Suppressor macrophage treated with lipopolysaccharide for 4 hours (primary cell): Measurements from ENCODE around the gene SLFNL1.
A peak's percentile ranks its signal among the peaks of the same experiment; 100 is the strongest.

Experiments
- DNase-seq: peaks from one replicate; pipeline ENCODE4 v3.0.0-alpha.2; 2020

Gene SLFNL1

DNA sequence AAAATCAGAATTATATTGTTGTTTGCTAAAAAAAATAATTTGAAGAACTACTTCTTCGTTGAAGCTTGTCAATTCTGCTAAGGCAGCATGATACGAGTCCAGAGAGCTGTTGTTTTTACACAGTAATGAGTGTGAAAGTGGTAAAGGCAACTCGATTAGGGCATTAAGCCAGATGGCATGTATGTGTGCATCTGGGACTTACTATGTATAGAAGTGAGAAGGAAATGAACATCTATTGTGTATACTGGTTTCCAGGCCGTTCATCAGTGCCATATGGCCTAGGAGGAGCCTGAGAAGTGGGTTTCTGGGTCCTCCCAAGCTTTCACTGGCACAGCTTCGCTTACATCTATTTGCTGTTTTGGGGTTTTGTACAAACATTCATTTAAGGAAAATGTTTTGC is 36.4 kb downstream of the SLFNL1 start:
- DNase-seq, result no peak

DNA sequence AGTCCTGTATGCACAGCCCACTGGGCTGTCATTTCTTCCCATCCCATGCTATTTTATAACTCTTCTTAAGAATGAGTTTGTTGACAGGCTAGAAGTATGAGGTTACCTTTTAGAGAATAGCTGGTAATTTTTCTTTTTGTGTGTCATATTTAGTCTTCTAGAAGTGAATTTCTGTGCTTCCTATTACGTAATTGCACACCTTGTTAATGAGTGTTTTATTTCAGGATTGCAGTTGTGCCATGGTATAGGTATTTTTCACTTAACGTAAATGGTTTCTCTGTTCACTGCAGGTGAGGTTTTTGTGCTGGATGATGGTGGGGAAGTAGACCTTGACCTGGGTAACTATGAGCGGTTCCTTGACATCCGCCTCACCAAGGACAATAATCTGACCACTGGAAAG is 37.0 kb downstream of the SLFNL1 start:
- no peak for DNase-seq

DNA sequence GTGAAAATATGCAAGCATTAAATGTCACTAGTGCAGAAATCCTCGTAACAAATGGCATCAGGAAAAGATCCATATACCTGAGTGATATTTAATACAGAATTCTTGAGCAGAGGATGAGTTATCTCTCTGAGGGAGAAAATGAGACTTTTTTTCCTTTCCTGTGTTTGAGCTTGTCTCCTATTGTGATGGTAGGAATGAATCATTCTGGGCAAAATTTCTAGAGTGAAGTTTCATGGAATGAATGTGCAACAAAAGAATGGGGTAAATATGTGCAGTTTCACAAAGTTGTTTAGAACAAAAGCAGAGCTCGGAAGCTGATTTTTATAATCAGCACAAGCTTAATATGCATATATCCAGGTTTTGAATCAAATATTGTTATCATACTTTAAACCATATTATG is 37.5 kb downstream of the SLFNL1 start:
- DNase-seq, result no peak

DNA sequence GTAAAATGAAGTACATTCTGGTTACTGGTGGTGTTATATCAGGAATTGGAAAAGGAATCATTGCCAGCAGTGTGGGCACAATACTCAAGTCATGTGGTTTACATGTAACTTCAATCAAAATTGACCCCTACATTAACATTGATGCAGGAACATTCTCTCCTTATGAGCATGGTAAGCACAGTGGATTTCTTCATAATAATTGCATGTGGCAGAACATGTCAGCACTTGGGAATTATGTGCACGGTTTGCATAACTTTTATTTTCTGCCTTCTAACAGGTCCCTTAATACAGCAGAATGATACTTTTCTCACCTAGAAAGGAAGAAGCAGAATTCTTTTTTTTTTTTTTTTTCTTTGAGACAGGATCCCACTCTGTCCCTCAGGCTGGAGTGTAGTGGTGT is 38.2 kb downstream of the SLFNL1 start:
- no peak for DNase-seq

DNA sequence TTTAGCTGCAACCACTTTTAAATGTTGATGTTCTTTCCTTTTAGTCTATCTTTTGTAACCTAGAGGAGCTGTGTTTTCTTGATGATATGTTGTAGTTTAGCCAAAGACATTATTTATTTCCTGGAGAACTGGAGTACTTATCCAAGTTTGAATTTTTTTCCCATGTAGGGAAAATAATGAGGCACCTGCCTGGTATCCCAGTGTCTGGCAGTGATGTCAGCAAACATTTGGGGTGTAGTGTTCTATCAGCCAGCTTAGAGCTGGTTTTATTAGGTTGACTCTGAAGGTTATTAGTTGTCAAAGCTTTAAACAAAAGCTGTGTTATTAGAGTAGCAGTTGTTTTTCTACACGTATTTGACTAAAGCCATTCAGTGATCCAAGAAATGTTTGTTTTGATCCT is 38.8 kb downstream of the SLFNL1 start:
- DNase-seq, result no peak

DNA sequence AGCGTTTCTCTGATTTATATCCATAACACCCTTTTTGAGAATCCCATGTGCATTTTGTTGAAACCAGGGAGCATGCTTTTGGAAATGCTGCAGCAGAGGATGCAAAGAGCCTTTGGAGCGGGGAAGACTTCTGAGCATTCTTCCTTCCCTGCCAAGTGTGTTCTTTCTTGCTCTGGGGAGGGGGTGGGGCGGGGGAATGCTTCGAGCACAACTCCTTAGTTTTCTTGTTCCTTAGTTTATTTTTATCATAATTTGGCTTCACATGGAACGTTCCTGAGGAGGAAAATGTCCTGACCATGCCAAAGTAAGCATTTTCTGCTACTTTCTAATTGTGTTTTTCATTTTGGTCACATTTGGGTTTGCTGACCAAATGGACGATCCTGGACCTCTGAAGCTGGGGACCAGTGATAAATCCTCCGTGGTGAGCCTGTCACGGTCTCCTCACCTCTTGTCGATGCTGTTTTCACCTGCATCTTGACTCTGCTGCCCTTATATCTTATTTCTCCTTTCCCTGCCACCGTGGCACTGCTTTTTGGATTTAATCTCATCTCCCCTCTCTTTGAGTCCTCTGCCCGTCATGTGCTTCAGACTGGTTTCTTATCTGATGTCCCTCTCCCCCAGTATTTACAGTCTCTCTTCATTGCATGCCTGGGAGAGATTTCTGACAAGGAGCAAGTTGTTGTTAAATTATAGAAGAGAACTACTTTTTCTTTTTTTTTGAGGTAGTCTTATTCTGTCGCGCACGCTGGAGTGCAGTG is 39.7 kb downstream of the SLFNL1 start:
- no peak for DNase-seq

DNA sequence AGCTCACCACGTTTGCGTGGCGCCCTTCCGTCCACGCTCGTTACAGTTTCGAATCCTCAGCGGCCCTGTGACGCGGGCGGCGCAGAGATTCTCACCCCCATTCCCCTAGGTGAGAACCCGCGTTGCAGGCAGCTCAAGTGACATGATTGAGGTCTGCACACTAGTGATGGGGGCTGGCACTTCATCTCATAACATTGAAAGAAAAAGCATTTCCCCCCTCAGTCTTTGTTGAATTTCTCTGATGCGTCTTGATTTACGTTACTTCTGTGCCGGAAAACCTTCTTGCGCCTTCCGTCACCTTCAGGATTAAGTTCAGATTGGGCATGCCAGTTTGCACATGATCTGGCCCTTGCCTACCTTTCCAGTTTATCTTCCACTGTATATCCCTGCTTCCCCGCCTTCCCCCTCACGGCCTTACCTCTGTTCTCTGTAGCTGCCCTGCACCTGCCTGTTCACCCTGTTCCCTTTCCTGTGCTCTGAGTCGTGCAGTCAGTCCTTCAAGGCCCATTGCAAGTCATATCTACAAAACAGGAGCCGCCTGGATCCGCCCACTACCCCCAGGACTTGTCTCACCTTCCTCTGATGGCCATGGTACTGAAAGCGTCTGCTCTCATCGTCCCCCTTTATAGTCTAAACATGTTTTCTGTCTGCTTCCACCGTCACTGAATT is 40.9 kb downstream of the SLFNL1 start:
- no peak for DNase-seq

DNA sequence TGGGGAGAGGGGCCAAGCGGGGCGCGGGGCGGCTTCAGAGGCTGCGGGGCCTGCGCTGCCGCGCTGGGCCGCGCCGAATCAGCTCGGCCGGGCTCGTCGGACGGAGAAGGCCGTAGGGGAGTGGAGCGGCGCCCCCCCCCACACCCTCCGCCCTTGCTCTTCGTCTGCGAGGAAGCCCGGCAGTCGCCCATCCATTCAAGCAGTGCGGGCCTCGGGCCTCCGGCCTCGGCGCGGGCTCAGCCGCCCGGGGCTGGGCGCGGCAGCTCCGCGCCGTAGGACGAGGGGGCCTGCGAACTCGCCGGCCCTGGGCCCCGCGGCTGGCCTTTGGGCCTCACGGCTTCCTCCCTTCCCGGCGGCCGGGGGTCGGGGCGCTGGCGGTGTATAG is 41.5 kb downstream of the SLFNL1 start:
- DNase-seq, result peak; percentile 25

DNA sequence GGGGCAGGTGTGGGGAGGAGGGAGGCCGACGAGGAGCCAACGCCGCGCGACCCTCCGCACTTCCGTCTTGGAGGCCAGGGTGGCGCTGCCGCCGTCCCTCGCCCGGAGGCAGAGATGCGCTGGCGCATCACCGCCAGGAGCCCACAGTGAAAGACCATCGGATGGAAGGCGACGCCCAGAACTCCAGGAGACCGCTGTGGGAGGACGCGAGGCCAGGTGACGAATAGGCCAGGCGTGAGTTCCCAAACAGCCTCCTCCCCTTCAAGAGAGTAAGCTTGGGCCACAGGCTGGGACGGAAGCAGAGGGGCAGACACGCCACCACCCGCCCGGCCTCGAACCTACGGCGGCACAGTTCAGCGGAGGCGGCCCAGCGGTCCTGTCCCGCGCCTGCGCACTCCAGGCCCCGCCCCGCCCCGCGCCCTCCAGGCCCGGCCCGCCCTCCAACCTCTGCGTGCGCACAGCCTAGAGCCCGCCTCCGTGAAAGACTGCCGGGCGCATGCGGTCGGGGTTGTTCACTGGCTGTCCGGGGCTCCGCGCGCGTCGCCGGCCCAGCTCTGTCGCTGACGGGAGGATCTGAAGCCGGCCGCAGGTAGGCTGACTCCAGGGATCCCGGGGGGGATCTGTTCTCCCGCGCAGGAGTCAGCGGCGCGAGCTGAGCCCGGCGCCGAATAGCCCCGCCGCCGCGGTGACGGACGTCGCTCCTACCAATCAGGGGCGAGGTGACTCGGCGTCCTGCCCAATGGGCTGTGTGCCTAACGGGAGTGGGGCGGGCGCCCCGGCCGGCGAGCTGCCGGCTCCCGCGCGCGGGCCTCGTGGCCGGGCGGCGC is 42.1 kb downstream of the SLFNL1 start, which contains the start of gene CTPS1:
CTPS1 (plus strand) TSS at position 456 of the 827 bp plus-strand sequence. CDS start 3,595 bp downstream, outside the sequence.
- DNase-seq, result peak; percentile 97

DNA sequence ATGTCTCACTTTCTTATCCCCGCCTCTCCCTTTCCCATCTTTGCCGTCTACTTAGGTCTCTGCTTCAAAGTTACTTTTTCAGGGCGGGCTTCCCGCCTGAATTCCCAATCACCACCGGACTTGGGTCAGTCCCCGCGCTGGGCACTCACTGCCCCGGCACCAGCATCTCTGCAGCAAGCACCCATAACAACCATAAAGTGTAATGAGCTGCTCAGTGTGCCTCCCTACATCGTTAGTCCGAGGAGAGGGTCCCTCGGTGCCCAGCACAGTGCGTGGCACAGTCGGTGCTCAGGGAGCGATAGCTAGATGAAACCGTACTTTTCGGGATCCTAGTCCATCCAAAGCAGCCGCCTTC is 42.7 kb downstream of the SLFNL1 start:
- no peak for DNase-seq

DNA sequence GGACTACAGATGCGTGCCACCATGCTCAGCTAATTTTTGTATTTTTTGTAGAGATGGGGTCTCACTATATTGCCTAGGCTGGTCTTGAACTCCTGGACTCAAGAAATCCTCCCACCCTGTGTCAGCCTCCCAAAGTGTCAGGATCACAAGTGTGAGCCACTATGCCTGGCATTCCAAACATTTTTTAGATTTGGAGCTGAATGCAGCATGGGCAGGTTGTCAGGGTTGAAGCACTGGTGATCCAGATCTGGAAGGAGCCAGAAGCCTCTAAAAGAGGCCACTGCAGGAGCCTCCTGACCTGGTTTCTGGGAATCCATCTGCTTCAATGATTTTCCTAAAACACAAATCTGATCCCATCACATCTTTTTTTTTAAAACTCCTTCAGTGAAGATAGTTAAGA is 43.8 kb downstream of the SLFNL1 start:
- DNase-seq, result no peak

DNA sequence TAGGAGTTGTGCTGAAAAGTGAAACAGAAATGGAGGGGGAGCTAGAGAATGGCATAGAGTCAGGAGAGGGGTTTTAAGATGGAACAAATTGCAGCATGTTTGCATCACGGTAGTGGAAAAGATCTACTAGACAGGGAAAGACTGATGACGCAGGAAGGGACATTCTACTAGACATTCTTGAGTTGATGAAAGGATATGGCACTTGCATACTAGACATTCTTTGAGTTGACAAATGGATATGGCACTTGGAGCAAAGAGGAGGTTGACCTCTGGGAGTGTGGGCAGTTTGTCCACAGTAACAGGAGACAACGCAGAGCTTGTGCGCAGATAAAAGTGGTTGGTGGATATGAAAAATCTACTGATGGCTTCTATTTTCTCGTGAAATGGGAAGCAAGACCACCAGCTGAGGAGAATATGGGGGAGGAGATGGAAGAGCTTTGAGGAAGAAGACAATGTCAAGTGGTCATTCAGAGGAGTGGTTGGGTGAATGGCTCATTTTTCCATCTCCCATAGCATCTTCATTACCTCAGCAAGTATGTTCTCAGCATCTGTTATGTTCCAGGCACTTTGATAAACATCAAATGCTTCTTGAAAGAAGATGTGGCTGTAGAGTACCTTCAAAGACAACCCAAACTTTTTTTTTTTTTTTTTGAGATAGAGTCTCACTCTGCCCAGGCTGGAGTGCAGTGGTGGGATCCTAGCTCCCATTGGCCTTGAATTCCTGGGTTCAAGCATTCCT is 44.4 kb downstream of the SLFNL1 start:
- no peak for DNase-seq

DNA sequence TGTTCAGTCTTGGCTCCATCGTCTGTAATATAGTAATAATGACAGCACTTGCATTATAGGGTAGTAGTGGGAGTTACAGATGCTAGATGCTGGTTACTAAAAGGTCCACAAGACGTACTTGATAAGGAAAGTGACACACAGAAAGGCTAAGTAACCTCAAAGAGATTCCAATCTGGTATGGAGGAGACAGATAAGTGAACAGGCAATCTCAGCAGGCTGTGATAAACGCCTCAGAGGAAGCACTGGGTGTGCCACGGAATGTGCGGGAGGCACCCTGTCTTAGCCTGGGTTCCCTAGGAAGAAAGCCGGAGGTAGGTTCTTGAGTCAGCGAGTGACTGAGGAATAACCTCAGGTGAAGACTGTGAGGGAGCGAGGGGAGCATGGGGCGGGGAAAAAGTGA is 46.6 kb downstream of the SLFNL1 start:
- DNase-seq, result no peak

DNA sequence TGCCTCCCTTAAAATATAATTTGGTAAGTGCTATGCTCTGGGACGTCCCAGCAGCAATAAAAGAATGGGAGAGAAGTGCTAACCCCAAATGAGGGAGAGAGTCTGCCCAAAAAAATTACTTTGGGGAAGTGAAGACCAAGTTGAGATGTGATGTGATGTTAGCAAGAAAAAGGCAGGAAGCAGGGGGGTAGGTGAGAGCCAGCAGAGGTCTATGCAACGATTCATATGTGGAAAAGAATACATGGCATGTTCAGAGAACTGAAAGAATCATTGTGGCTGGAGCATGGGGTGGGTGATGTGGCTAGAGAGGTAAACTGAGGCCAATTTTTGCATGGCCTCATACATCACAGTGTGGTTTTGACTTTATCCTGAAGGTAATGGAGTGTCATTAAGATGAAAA is 47.6 kb downstream of the SLFNL1 start:
- DNase-seq, result no peak

DNA sequence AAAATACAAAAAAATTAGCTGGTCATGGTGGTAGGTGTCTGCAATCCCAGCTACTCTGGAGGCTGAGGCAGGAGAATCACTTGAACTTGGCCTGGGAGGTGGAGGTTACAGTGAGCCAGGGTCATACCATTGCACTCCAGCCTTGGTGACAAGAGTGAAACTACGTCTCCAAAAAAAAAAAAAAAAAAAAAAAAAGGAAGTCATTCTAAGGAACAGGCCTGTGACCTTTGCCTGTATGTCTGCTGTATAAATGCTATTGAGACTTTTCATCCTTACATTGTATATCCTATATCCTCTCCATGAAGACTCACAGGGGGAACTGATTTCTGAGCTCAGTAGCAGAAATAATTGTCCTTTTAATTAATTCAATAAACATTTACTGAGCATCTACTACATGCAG is 49.6 kb downstream of the SLFNL1 start:
- peak; percentile 63 for DNase-seq

DNA sequence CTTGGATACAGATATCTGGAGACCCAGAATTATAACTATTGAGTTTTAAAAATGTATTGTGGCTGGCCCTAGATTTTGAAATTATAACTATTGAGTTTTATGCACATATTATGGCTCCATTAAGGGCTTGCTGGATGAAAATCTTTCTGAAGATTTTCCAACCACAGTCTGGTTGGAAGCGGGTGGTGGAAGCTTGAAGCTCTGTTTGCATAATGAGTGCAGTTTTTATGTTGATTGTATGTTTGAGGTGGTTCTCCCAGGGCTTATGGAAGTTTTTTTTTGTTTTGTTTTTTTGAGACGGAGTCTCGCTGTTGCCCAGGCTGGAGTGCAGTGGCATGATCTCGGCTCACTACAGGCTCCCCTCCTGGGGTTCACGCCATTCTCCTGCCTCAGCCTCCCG is 52.1 kb downstream of the SLFNL1 start:
- no peak for DNase-seq

DNA sequence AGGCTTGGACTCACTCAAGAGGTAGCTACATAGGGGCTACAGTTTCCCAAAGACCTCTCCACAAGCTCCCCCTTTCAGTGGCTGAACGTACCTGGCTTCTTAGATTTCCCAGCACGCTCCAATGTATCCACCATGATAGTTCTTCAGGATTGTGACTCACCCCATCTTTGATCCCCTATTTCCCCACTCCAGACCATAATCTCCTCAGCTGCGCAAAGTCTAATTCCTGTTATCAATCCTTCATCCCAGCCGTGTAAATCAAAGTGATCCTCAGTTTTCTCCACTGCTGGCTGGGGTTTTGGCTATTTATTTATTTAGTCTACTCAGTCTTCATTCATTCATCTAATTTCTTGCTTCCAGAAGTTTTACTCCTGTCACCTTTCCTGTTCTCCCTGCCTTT is 55.1 kb downstream of the SLFNL1 start:
- DNase-seq, result no peak
